ENCODE measurements around the gene TCF20.

The TCF20 gene

GRCh38 chr22:42261296-42261695 lies 9.2 kb downstream of the TCF20 start:
- DNase-seq (ENCODE audit: low spot score) = no peak

DNA sequence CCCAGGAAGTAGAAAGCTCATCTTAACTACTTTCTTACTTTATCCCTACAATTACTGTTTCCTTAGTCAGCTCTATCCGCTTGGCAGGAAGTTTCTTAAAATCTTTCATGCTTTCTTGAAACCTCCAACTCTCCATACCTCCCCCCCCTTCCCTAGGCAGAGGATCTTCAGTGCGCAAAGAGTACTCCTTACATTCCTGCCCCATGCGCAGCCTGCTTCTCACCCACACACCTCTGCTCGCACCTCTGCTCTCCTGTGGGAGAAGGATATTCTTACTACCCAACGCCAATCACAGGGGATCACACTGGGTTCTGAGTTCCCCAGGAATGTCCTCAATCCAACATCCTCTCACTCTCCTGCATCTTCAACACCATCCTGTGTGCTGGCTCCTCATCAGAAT lies 12.3 kb downstream of the TCF20 start:
- DNase-seq (ENCODE audit: low spot score) = no peak

DNA sequence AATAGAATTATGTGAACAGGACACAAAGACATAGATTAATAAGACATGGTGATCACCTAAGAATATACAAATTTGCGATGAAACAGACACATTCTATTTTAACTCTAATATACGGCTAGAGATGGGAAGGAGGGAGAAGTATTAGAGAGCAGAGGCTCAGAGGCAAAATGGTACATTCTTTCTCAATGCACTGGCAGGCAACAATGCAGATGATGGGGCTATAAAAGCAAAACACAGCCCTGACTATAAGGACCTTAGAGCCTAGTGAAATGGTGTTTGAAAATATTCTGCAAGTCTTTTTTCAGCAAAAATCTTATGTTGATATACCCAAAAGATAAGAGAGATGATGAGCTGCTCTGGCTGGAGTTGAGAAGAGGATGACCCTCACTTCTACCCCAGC lies 13.1 kb downstream of the TCF20 start:
- DNase-seq (ENCODE audit: low spot score) = no peak

DNA sequence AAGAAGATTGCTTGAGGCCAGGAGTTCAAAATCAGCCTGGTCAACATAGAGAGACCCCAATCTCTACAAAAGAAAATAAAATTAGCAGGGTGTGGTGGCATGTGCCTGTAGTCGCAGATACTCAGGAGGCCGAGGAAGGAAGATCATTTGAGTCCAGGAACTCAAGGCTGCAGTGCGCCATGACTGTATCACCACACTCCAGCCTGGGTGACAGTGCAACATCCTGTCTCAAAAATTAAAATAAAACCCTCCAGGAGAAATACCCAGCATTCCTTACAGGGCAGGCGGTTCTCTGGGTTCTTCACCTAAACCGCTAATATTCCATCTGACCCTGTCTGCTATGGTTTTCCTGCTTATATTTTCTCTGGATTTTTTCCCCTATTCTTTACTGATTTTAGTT lies 13.5 kb downstream of the TCF20 start:
- no peak for DNase-seq (ENCODE audit: low spot score)

DNA sequence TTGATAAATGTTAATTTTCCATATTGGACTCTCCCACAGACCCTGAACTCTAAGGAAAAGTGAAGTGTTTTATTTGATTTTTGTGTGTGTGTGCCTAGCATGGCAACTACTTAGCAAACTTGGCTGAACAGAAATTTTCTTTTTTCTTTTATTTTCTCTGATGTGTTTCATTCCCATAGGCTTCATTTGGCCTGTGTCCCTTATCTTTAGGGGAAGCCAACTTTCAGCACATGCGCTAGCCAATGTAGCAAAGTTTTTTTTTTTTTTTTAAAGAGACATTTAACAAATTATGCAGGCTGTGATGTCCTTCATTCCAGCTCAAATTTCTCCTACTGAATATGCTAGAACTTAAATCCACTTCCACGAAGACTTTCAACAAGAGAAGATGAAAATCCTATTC lies 14.2 kb downstream of the TCF20 start:
- no peak for DNase-seq (ENCODE audit: low spot score)

- DNase-seq (ENCODE audit: low spot score) = no peak
Measured at GRCh38 chr22:42249831-42250230, 20.6 kb downstream of the TCF20 start.

DNA sequence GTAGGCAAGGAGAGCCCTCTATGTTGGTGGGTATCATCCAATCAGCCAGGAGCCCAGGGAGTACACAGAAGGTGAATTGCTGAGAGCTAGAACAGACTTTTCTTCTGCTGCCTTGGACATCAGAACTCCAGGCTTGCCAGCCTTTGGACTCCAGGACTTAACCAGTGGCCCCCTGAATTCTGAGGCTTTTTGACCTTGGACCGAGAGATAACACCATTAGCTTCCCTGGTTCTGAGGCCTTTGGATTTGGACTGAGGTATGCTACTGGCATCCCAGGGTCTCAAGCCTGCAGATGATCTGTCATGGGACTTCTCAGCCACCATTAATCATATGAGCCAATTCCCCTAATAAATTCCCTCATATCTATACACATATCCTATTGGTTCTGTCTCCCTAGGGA lies 21.5 kb downstream of the TCF20 start:
- DNase-seq (ENCODE audit: low spot score) = no peak

GRCh38 chr22:42247596-42247995 lies 22.9 kb downstream of the TCF20 start:
- no peak for DNase-seq (ENCODE audit: low spot score)

DNA sequence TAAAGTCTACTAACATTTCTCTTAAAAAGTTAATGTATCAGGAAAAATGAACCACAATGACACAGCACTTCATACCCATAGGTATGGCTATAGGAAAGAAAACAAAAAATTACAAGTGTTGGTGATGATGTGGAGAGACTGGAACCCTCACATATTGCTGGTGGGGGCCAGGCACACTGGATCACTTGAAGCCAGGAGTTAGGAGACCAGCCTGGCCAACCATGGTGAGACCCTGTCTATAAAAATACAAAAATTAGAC lies 26.7 kb downstream of the TCF20 start:
- DNase-seq (ENCODE audit: low spot score) = no peak

GRCh38 chr22:42236848-42237247 lies 33.6 kb downstream of the TCF20 start:
- no peak for DNase-seq (ENCODE audit: low spot score)

GRCh38 chr22:42236268-42236667 lies 34.2 kb downstream of the TCF20 start:
- no peak for DNase-seq (ENCODE audit: low spot score)

GRCh38 chr22:42233879-42234278 lies 36.6 kb downstream of the TCF20 start:
- no peak for DNase-seq (ENCODE audit: low spot score)

DNA sequence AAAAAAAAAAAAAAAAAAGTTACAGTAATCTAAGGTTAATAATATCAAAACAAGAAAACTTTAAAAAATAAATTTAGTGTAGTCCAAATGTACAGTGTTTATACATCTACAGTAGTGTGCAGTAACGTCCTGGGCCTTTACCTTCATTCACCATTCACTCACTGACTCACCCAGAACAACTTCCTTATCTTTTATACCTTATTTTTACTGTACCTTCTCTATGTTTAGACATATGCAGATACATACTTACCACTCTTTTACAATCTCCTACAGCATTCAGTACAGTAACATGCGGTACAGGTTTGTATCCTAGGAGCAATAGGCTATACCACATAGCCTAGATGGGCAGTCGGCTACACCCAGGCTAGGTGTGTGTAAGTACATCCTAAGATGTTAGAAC lies 38.5 kb downstream of the TCF20 start:
- no peak for DNase-seq (ENCODE audit: low spot score)

DNA sequence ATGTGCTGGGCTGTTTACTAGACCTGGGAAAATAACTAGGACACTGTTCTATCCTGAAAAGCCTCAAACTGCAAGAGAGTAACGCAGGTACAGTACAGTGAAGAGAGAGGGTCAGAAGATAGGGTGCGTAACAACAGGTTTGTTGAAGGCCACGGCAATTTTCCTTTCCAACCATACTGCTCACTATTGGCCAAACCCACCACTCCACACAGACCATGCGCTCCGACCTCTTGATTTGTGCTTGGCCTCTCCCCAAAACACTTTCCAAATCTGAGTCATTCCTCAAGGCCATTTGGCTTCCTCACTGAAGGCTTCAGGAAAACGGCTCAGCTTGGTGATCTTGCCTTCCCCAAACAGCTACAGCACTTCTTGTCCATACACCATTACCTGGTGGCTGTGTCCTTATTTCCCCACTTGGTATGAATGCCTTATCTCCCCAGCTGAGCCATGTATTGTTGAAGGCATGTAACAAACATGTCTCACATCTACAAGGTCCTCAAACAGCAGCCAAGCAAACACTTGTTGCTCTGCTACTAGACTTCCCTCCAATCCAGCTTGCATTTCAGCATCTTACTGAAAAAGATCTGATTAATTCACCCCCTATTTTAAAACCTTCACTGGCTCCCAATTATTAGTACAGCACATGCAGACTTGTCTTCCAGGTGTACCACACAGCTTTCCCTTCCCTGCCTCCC lies 40.9 kb downstream of the TCF20 start:
- DNase-seq (ENCODE audit: low spot score) = no peak

- DNase-seq (ENCODE audit: low spot score) = no peak
Measured at GRCh38 chr22:42228483-42228882, 42.0 kb downstream of the TCF20 start.

- DNase-seq (ENCODE audit: low spot score) = no peak
Measured at GRCh38 chr22:42227435-42227834, 43.0 kb downstream of the TCF20 start.

DNA sequence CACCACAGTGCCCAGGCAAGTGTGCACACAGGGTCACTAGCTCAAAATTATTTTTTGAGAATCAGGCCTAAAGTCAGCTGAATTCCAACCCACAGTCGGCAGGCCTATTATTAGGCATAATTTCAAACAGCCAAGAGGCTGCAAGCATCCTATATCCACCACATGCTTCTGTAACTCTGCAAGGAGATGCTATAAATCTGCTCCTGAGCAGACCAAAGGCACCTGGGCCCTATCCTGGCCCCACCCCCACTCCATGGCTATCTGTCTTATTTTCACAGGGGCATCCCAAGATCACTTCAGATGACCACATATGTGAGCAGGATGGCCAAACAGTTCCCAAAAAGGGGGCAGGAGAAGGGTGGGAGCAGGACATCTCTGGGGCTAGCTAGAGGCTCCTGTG lies 44.6 kb downstream of the TCF20 start:
- DNase-seq (ENCODE audit: low spot score) = no peak

- DNase-seq (ENCODE audit: low spot score) = no peak
Measured at GRCh38 chr22:42222140-42222539, 48.3 kb downstream of the TCF20 start.
